BLaER1 (cell line): Measurements from ENCODE around the gene HOXA2.
A peak's percentile ranks its signal among the peaks of the same experiment; 100 is the strongest.

ENCODE experiments used
- H3K27ac ChIP-seq: shearing (Covaris generic); formaldehyde crosslinking; 2 replicates; pipeline ENCODE4 v1.8.1; 2022
- H3K27me3 ChIP-seq: shearing (Covaris generic); formaldehyde crosslinking; 2 replicates; pipeline ENCODE4 v1.8.1; 2022
- H3K36me3 ChIP-seq: shearing (Covaris generic); formaldehyde crosslinking; 2 replicates; pipeline ENCODE4 v1.8.1; 2022
- H3K4me1 ChIP-seq: shearing (Covaris generic); formaldehyde crosslinking; 2 replicates; pipeline ENCODE4 v1.8.1; 2022
- H3K4me2 ChIP-seq: shearing (Covaris generic); formaldehyde crosslinking; 2 replicates; pipeline ENCODE4 v1.8.1; 2022
- H3K4me3 ChIP-seq: shearing (Covaris generic); formaldehyde crosslinking; 2 replicates; pipeline ENCODE4 v1.8.1; 2022
- H3K9ac ChIP-seq: shearing (Covaris generic); formaldehyde crosslinking; 2 replicates; pipeline ENCODE4 v1.8.1; 2022
- H3K9me3 ChIP-seq: shearing (Covaris generic); formaldehyde crosslinking; 2 replicates; pipeline ENCODE4 v1.8.1; 2022
- H4K20me1 ChIP-seq: shearing (Covaris generic); formaldehyde crosslinking; 2 replicates; pipeline ENCODE4 v1.8.1; 2022
- Cebpa-rat ChIP-seq: shearing (Covaris generic); IDR thresholded peaks from 2 replicates; pipeline ENCODE4 v1.8.1; 2022

The HOXA2 gene

GRCh38 chr7:27141137-27141922, 38.8 kb upstream of the HOXA2 start:
- H3K4me3 ChIP-seq, result no peak overlapping the region
- no peak overlapping the region for H3K4me2 ChIP-seq
- H3K9ac ChIP-seq, result no peak overlapping the region

GRCh38 chr7:27140126-27140857, 37.8 kb upstream of the HOXA2 start:
- Histone ChIP-seq H3K27me3 (peaks cover 47% of the 10 kb centered on the region), H3K4me1 (peaks cover 22% of the 10 kb centered on the region), H3K4me2 (no peak overlapping the region), H3K9me3 (peaks cover 51% of the 10 kb centered on the region), H3K27ac (no peak overlapping the region), H3K36me3 (peaks cover 20% of the 10 kb centered on the region), H4K20me1 (no peaks in the 10 kb centered on the region), H3K9ac (no peak overlapping the region), H3K4me3 (no peak overlapping the region)
- no peak for TF ChIP-seq Cebpa-rat

More at GRCh38 chr7:27141137-27141922, 38.8 kb upstream of the HOXA2 start:
- Histone ChIP-seq H3K4me1 (peaks cover 12% of the 10 kb centered on the region), H3K36me3 (peaks cover 20% of the 10 kb centered on the region), H4K20me1 (no peaks in the 10 kb centered on the region), H3K27ac (no peak overlapping the region), H3K27me3 (peaks cover 58% of the 10 kb centered on the region), H3K9me3 (peaks cover 57% of the 10 kb centered on the region)
- no peak for TF ChIP-seq Cebpa-rat

GRCh38 chr7:27139334-27140125, 37.0 kb upstream of the HOXA2 start:
- peaks cover 40% of the 10 kb centered on the region for H3K27me3 ChIP-seq

GRCh38 chr7:27138985-27139333, 36.5 kb upstream of the HOXA2 start:
- Histone ChIP-seq H4K20me1 (no peaks in the 10 kb centered on the region), H3K4me2 (no peak overlapping the region), H3K27me3 (peaks cover 34% of the 10 kb centered on the region), H3K9me3 (peaks cover 37% of the 10 kb centered on the region), H3K4me3 (no peak overlapping the region), H3K27ac (no peak overlapping the region), H3K4me1 (peaks cover 30% of the 10 kb centered on the region), H3K9ac (no peak overlapping the region), H3K36me3 (peaks cover 12% of the 10 kb centered on the region)
- TF ChIP-seq Cebpa-rat, result no peak

More at GRCh38 chr7:27139334-27140125, 37.0 kb upstream of the HOXA2 start:
- peaks cover 43% of the 10 kb centered on the region for H3K9me3 ChIP-seq
- no peak overlapping the region for H3K9ac ChIP-seq
- peaks cover 14% of the 10 kb centered on the region for H3K36me3 ChIP-seq
- no peak overlapping the region for H3K4me2 ChIP-seq
- no peak for TF ChIP-seq Cebpa-rat
- peaks cover 29% of the 10 kb centered on the region for H3K4me1 ChIP-seq
- no peak overlapping the region for H3K27ac ChIP-seq
- H3K4me3 ChIP-seq, result no peak overlapping the region
- H4K20me1 ChIP-seq, result no peaks in the 10 kb centered on the region

- Histone ChIP-seq H3K4me2 (no peak overlapping the region), H3K27me3 (peaks cover 29% of the 10 kb centered on the region), H3K9me3 (peaks cover 32% of the 10 kb centered on the region), H3K27ac (no peak overlapping the region), H4K20me1 (no peaks in the 10 kb centered on the region), H3K36me3 (0 out of 2 replicates have a peak, but pooled peaks cover 8% of the 10 kb centered on the region), H3K4me1 (peaks cover 30% of the 10 kb centered on the region), H3K4me3 (no peak overlapping the region), H3K9ac (no peak overlapping the region)
- no peak for TF ChIP-seq Cebpa-rat
Measured at GRCh38 chr7:27138472-27138871, 36.0 kb upstream of the HOXA2 start.

GRCh38 chr7:27137640-27138315, 35.3 kb upstream of the HOXA2 start:
- no peaks in the 10 kb centered on the region for H4K20me1 ChIP-seq
- peaks cover 25% of the 10 kb centered on the region for H3K9me3 ChIP-seq
- H3K9ac ChIP-seq, result no peak overlapping the region
- H3K4me2 ChIP-seq, result peak overlapping the region; percentile 40
- H3K4me1 ChIP-seq, result peaks cover 30% of the 10 kb centered on the region
- H3K27ac ChIP-seq, result no peak overlapping the region
- TF ChIP-seq Cebpa-rat, result no peak
- H3K27me3 ChIP-seq, result peaks cover 22% of the 10 kb centered on the region
- H3K36me3 ChIP-seq, result 0 out of 2 replicates have a peak, but pooled peaks cover 3% of the 10 kb centered on the region
- no peak overlapping the region for H3K4me3 ChIP-seq

- TF ChIP-seq Cebpa-rat, result no peak
- Histone ChIP-seq H3K27me3 (peaks cover 8% of the 10 kb centered on the region; the same call in 1 of the 2 replicates), H3K4me2 (no peak overlapping the region), H3K9ac (no peak overlapping the region), H4K20me1 (no peaks in the 10 kb centered on the region), H3K27ac (no peak overlapping the region), H3K4me1 (peaks cover 30% of the 10 kb centered on the region), H3K36me3 (no peaks in the 10 kb centered on the region), H3K9me3 (peaks cover 31% of the 10 kb centered on the region), H3K4me3 (no peak overlapping the region)
Measured at GRCh38 chr7:27134392-27134791, 31.9 kb upstream of the HOXA2 start.

GRCh38 chr7:27133409-27134231, 31.1 kb upstream of the HOXA2 start:
- H3K4me1 ChIP-seq, result peaks cover 30% of the 10 kb centered on the region
- TF ChIP-seq Cebpa-rat, result no peak
- H3K9ac ChIP-seq, result no peak overlapping the region
- peaks cover 31% of the 10 kb centered on the region for H3K9me3 ChIP-seq
- no peak overlapping the region for H3K4me2 ChIP-seq
- no peaks in the 10 kb centered on the region for H4K20me1 ChIP-seq
- H3K4me3 ChIP-seq, result no peak overlapping the region
- H3K27me3 ChIP-seq, result peaks cover 8% of the 10 kb centered on the region; the same call in 1 of the 2 replicates
- no peaks in the 10 kb centered on the region for H3K36me3 ChIP-seq
- H3K27ac ChIP-seq, result no peak overlapping the region
